Hepatocyte (in vitro differentiated cells): ENCODE results near the gene ZNF3.

Experiments used
- EZH2phosphoT487 ChIP-seq: fragments of 200-600 bp; sonication (generic); IDR thresholded peaks from one replicate; pipeline ENCODE4 v1.6.1; 2018; ENCODE audit warnings: antibody characterized with exemption, mild to moderate bottlenecking, low read depth, moderate library complexity; ENCODE audit not compliant: unreplicated experiment, severe bottlenecking
- TF ChIP-seq, protein P1 (sequence below): fragments of 200-600 bp; sonication (generic); IDR thresholded peaks from 2 replicates; pipeline ENCODE4 v1.5.1; 2016; ENCODE audit warnings: antibody characterized with exemption, mild to moderate bottlenecking; ENCODE audit not compliant: poor library complexity

DNA sequence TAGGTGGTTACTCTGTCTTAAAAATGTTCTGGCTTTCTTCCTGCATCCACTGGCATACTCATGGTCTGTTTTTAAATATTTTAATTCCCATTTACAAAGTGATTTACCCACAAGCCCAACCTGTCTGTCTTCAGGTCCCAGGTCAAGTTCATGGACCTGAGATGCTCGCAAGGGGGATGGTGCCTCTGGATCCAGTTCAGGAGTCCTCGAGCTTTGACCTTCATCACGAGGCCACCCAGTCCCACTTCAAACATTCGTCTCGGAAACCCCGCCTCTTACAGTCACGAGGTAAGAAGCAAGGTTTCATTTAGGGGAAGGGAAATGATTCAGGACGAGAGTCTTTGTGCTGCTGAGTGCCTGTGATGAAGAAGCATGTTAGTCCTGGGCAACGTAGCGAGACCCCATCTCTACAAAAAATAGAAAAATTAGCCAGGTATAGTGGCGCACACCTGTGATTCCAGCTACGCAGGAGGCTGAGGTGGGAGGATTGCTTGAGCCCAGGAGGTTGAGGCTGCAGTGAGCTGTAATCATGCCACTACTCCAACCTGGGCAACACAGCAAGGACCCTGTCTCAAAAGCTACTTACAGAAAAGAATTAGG, 57.4 kb downstream of the ZNF3 start:
- TF ChIP-seq, protein P1, sequence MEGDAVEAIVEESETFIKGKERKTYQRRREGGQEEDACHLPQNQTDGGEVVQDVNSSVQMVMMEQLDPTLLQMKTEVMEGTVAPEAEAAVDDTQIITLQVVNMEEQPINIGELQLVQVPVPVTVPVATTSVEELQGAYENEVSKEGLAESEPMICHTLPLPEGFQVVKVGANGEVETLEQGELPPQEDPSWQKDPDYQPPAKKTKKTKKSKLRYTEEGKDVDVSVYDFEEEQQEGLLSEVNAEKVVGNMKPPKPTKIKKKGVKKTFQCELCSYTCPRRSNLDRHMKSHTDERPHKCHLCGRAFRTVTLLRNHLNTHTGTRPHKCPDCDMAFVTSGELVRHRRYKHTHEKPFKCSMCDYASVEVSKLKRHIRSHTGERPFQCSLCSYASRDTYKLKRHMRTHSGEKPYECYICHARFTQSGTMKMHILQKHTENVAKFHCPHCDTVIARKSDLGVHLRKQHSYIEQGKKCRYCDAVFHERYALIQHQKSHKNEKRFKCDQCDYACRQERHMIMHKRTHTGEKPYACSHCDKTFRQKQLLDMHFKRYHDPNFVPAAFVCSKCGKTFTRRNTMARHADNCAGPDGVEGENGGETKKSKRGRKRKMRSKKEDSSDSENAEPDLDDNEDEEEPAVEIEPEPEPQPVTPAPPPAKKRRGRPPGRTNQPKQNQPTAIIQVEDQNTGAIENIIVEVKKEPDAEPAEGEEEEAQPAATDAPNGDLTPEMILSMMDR = no peak
- TF ChIP-seq EZH2phosphoT487 = no peak
